K562 (cell line): ENCODE results near the gene RXRB.

Experiments
- CTCF ChIP-seq, 3 experiments: IDR thresholded peaks in 2 of 3; conservative IDR thresholded peaks in 1 of 3; 2 replicates each; pipeline ENCODE4 v1.5.1; 2011 to 2012; ENCODE audit warnings: low read length in 3 of 3, mild to moderate bottlenecking in 3 of 3, control low read depth in 2 of 3, improper control_type of control experiment in 1 of 3, inconsistent platforms in 1 of 3, low read depth in 1 of 3, mixed read lengths in 1 of 3, moderate library complexity in 1 of 3; ENCODE audit not compliant: insufficient read depth in 2 of 3
- HDAC2 ChIP-seq: fragments of 450-650 bp; IDR thresholded peaks from 2 replicates; pipeline ENCODE4 v1.6.1; 2016; ENCODE audit warnings: mild to moderate bottlenecking

- TF ChIP-seq CTCF (IDR thresholded peaks at IDR 0.05 in 2 of 3, conservative IDR thresholded peaks at IDR 0.05 in 1 of 3; ENCODE audit: insufficient read depth in 2 of 3, low read depth in 1 of 3, low read length in 3 of 3) = no peak
- no peak for TF ChIP-seq HDAC2
These were observed 29.2 kb downstream of the RXRB start for GRCh38 chr6:33171016-33171879.
